Retinal pigment epithelial cell (primary cell): ENCODE results near the gene RBM38.

ENCODE experiments used
- DNase-seq: peaks from one replicate; pipeline ENCODE4 v3.0.0-alpha.2; 2010; ENCODE audit warnings: low read depth
- H3K4me3 ChIP-seq: 2 replicates; pipeline ENCODE4 v1.5.1; 2011; ENCODE audit warnings: mild to moderate bottlenecking, low read length, control low read depth, moderate library complexity
- TF ChIP-seq, protein P1 (sequence below): conservative IDR thresholded peaks from 2 replicates; pipeline ENCODE4 v1.5.1; 2011; ENCODE audit warnings: low read depth, low read length, control low read depth, inconsistent platforms

The RBM38 gene

GRCh38 chr20:57437672-57438330 is 46.6 kb downstream of the RBM38 start:
- TF ChIP-seq, protein P1, sequence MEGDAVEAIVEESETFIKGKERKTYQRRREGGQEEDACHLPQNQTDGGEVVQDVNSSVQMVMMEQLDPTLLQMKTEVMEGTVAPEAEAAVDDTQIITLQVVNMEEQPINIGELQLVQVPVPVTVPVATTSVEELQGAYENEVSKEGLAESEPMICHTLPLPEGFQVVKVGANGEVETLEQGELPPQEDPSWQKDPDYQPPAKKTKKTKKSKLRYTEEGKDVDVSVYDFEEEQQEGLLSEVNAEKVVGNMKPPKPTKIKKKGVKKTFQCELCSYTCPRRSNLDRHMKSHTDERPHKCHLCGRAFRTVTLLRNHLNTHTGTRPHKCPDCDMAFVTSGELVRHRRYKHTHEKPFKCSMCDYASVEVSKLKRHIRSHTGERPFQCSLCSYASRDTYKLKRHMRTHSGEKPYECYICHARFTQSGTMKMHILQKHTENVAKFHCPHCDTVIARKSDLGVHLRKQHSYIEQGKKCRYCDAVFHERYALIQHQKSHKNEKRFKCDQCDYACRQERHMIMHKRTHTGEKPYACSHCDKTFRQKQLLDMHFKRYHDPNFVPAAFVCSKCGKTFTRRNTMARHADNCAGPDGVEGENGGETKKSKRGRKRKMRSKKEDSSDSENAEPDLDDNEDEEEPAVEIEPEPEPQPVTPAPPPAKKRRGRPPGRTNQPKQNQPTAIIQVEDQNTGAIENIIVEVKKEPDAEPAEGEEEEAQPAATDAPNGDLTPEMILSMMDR: no peak

GRCh38 chr20:57438552-57438951 is 47.4 kb downstream of the RBM38 start:
- no peak overlapping the region for H3K4me3 ChIP-seq
- no peak for DNase-seq
- TF ChIP-seq, protein P1: no peak

More at GRCh38 chr20:57437672-57438330, 46.6 kb downstream of the RBM38 start:
- H3K4me3 ChIP-seq: no peak overlapping the region
- DNase-seq: no peak

GRCh38 chr20:57439432-57439831 is 48.2 kb downstream of the RBM38 start:
- DNase-seq: no peak
- H3K4me3 ChIP-seq: no peak overlapping the region
- TF ChIP-seq, protein P1: no peak

DNA sequence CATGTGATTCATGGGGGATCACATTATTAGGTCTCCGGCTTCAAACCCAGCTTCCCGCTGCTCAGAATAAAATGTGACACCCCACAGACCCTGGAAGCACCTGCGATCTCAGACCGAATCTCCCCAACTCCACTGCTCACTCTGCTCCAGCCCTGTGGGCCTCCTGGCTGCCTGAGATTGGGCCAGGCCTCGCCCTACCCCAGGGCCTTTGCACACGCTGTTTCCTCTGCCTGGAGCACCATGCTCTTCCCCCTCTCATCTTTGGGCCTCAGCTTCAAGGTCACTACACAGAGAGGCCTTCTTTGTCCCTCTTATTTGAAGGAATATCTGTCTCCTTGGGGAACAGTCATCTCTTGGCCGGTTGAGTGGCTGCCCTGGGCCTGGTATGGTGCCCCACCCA is 48.8 kb downstream of the RBM38 start:
- TF ChIP-seq, protein P1: no peak
- no peak overlapping the region for H3K4me3 ChIP-seq
- no peak for DNase-seq

DNA sequence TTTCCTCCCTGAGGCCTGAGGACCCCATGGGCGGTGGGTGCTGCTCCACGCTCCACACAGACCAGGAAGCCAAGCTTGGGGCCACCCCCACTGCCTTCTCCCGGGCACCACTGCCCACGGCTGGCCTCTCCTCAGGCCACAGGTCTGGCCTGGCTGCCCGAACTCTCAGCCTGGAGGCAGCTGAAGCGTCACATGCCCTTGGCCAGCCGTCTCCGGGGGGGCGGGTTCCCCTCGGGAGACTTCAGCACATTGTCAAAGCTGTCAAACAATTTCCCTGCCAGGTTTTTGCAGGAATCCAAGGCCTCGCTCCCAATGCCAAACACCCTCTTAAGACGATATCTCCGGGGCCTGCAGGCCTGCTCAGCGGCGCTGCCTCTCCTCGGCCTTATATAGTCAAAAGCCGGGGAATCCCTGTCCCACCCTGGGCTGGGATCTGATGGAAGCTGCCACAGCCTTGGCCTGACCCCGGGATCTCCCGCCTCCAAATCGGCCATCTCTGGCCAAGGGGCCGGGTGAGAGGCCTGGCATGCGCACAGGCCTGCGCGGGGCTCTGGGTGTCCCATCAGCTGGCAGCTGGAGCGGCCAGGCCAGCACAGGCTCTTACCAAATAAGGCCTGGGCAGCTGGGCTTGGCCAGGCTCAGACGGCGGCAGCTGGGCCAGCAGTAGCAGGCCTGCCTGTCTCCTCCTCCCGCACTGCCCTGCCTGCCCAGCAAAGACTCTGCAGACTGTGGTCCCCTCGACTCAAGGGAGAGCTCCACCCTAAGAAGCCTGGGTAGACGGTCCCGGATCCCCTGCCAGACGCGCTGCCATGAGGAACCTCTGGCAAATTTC is 49.7 kb downstream of the RBM38 start:
- no peak overlapping the region for H3K4me3 ChIP-seq
- TF ChIP-seq, protein P1: no peak
- no peak for DNase-seq

DNA sequence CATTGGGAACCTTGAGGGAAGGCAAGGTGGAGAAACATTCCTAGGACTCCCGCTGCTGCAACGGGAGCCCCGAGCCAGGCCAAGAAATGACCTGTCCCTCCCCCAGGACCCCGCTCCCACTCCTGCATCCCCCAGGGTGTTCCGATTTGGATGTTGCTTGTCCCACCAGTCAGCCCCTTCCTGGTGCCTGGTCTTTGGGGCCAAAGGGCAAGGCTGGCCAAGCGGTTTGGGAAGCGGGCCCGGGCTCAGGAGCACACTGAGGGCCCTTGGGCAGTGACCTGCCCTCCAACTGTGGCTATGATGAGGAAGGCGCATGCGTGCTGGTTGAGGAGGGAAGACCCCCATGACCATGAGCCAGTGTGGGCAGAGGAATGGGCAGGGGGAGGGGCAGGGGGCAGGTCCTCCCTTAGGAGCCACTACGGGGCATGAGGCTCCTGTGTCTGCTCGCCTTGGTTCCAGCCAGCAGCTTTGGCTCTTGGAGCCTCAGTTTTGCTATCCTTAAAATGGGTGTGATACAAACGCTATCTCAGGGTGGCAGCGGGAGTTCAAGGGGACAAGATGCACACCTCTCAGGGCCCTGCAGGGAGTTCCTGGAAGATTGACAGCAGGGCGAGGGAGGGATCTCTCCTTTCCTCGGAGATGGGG is 50.4 kb downstream of the RBM38 start:
- TF ChIP-seq, protein P1: no peak
- H3K4me3 ChIP-seq: no peak overlapping the region
- DNase-seq: no peak
